Lung (tissue), 12 donors: ENCODE data around the gene STEAP2. TPM values are rescaled to one million over a fixed set of nuclear protein-coding genes. Genes with fewer than 3 reads are reported as not detected.

Experiments used
- ATAC-seq: fragments of 200-7000 bp; cut with Tn5 transposase; one replicate; pipeline ENCODE4 v1.9.1; 2020; ENCODE audit warnings: moderate number of reproducible peaks; ENCODE audit not compliant: insufficient read depth, low FRiP score
- DNase-seq, 3 donors: peaks; one replicate each; pipeline ENCODE4 v3.0.0-alpha.2; 2013 to 2017
- H3K27ac ChIP-seq, 2 donors: one replicate each; pipeline ENCODE4 v1.5.1; 2013; ENCODE audit warnings: mild to moderate bottlenecking in 2 of 2, moderate library complexity in 2 of 2, control low read depth in 1 of 2, inconsistent platforms in 1 of 2, low read depth in 1 of 2, low read length in 1 of 2
- H3K27me3 ChIP-seq, 3 donors: one replicate each; pipeline ENCODE4 v1.5.1; 2013; ENCODE audit warnings: low read length in 2 of 3; ENCODE audit not compliant: control insufficient read depth in 3 of 3, insufficient read depth in 3 of 3
- H3K36me3 ChIP-seq, 4 donors: one replicate each; pipeline ENCODE4 v1.5.1; 2013; ENCODE audit warnings: low read length in 4 of 4, mild to moderate bottlenecking in 1 of 4, moderate library complexity in 1 of 4; ENCODE audit not compliant: control insufficient read depth in 4 of 4, insufficient read depth in 4 of 4
- H3K4me1 ChIP-seq, 5 donors: one replicate each; pipeline ENCODE4 v1.5.1; 2013; ENCODE audit warnings: low read length in 5 of 5, mild to moderate bottlenecking in 2 of 5, moderate library complexity in 1 of 5; ENCODE audit not compliant: control insufficient read depth in 5 of 5, insufficient read depth in 5 of 5
- H3K4me3 ChIP-seq: one replicate; pipeline ENCODE4 v1.5.1; 2013; ENCODE audit warnings: mild to moderate bottlenecking, control low read depth, moderate library complexity
- H3K9ac ChIP-seq, 2 donors: one replicate each; pipeline ENCODE4 v1.5.1; 2013; ENCODE audit warnings: low read length in 2 of 2, control low read depth in 1 of 2; ENCODE audit not compliant: insufficient read depth in 1 of 2
- H3K9me3 ChIP-seq, 4 donors: one replicate each; pipeline ENCODE4 v1.5.1; 2013; ENCODE audit warnings: low read length in 3 of 4, mild to moderate bottlenecking in 1 of 4, moderate library complexity in 1 of 4; ENCODE audit not compliant: control insufficient read depth in 4 of 4, insufficient read depth in 3 of 4
- WGBS, 2 donors: extraction: QIAGEN DNeasy Blood & Tissue Kit; methylation state at CpG; one replicate each; pipeline ENCODE4 v1.1.7; 2013; 5-methylcytosine and 5-hydroxymethylcytosine counted together
- polyA plus RNA-seq, 2 donors: library from polyadenylated mRNA; stranded (reverse); fragments of 200-250 nt; gene quantifications; one replicate each; pipeline ENCODE4 v1.2.1, GENCODE V29; 2013
- total RNA-seq, 2 donors: library from RNA; depleted of rRNA in 1 of 2; stranded (reverse); fragments of >200 nt in 1 of 2; gene quantifications; one replicate each; pipeline ENCODE4 v1.2.1, GENCODE V29; 2014 to 2021
- TF ChIP-seq, protein P1 (sequence below): IDR thresholded peaks from 2 replicates; pipeline ENCODE4 v1.5.1; 2012; ENCODE audit warnings: mild to moderate bottlenecking; ENCODE audit errors: control extremely low read depth, extremely low read depth
- donor health status: control.
- donor health status: control.
- donor health status: Bipolar disorder and iron deficiency.
- donor health status: healthy.
- donor health status: DM: yes; HTN: yes; CAD: no.

The STEAP2 gene
- total and polyA plus RNA-seq, 4 donors = 5.3 to 16.7 (median 11.2) TPM

DNA sequence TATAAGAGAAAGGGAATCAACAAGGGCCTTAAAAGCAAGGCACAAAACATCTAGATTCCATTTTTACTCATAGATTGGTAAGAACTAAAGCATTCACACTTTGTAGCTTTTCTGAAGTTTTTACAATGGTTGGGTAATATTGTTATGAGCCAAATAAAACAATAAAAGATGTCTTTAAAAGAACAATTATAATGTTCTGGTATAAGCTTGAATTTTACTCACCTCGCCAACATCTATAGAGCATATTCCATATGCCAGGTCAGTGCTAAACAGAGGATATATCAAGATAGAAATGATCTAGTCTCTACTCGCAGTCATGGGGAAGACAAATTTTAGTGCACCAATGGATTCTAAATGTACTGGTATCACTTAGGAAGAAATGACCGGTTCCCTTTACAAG lies 45.4 kb upstream of the STEAP2 start:
- 62 to 80% methylated on average over 3 of the region's 3 CpGs for WGBS, 2 donors
- Histone ChIP-seq H3K9ac (no peak overlapping the region), H3K4me3 (no peak overlapping the region), H3K4me1 (no peaks in the 10 kb centered on the region), H3K36me3 (no peaks in the 10 kb centered on the region), H3K9me3 (peaks cover 0 to 2% (median 0%) of the 10 kb centered on the region in 4 donors), H3K27ac (no peak overlapping the region), H3K27me3 (no peaks in the 10 kb centered on the region)
- TF ChIP-seq, protein P1, sequence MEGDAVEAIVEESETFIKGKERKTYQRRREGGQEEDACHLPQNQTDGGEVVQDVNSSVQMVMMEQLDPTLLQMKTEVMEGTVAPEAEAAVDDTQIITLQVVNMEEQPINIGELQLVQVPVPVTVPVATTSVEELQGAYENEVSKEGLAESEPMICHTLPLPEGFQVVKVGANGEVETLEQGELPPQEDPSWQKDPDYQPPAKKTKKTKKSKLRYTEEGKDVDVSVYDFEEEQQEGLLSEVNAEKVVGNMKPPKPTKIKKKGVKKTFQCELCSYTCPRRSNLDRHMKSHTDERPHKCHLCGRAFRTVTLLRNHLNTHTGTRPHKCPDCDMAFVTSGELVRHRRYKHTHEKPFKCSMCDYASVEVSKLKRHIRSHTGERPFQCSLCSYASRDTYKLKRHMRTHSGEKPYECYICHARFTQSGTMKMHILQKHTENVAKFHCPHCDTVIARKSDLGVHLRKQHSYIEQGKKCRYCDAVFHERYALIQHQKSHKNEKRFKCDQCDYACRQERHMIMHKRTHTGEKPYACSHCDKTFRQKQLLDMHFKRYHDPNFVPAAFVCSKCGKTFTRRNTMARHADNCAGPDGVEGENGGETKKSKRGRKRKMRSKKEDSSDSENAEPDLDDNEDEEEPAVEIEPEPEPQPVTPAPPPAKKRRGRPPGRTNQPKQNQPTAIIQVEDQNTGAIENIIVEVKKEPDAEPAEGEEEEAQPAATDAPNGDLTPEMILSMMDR = no peak
- DNase-seq (no peak), ATAC-seq (no peak)

DNA sequence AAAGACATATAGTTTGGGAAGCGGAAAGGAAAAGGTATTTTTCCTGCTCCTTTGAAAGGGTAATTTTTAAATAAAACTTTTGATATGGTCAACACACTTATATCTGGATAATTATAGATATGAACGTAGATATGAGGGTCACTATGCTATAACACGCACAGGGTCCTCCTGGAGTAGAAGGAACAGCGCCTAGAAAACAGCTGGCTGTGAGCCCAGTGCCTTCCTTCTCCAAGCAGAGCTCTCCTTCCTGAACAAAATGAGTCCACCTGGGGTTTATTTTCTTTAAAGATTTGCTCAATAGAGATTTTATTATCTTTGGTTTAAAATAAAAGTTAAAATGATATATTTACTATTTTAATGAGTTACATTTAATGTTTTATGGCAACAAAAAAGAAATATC lies 44.2 kb upstream of the STEAP2 start:
- Histone ChIP-seq H3K4me1 (no peaks in the 10 kb centered on the region), H3K9ac (no peak overlapping the region), H3K9me3 (peaks cover 0 to 2% (median 0%) of the 10 kb centered on the region in 4 donors), H3K4me3 (no peak overlapping the region), H3K27me3 (no peaks in the 10 kb centered on the region), H3K36me3 (no peaks in the 10 kb centered on the region), H3K27ac (no peak overlapping the region)
- no peak for ATAC-seq
- DNase-seq = no peak
- TF ChIP-seq, protein P1 = no peak
- 68 to 86% methylated on average over 4 of the region's 4 CpGs for WGBS, 2 donors

DNA sequence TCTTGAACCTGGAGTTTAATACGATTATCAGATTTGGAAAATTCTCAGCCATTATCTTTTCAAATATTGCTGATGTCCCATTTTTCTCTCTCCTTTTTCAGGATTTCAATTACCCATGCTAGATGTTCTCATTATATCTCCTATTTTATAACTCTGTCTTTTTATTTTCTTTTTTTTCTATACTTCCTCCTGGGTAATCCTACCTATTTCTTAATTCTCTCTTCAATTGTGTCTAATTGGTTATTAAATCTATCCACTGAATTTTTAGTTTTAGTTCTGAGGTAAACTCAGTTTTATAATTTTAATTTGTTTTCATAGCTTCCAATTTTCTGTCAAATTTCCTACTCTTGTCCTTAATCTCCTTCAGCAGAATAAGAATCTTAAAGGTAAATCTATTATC lies 41.6 kb upstream of the STEAP2 start:
- TF ChIP-seq, protein P1 = no peak
- no peaks in the 10 kb centered on the region for H3K4me1 ChIP-seq
- no peak overlapping the region for H3K9ac ChIP-seq
- H3K36me3 ChIP-seq = no peaks in the 10 kb centered on the region
- peaks cover 0 to 2% (median 0%) of the 10 kb centered on the region in 4 donors for H3K9me3 ChIP-seq
- no peaks in the 10 kb centered on the region for H3K27me3 ChIP-seq
- no peak overlapping the region for H3K27ac ChIP-seq
- 97 to 98% methylated on average over 1 of the region's 1 CpG for WGBS, 2 donors
- DNase-seq (no peak), ATAC-seq (no peak)
- no peak overlapping the region for H3K4me3 ChIP-seq

DNA sequence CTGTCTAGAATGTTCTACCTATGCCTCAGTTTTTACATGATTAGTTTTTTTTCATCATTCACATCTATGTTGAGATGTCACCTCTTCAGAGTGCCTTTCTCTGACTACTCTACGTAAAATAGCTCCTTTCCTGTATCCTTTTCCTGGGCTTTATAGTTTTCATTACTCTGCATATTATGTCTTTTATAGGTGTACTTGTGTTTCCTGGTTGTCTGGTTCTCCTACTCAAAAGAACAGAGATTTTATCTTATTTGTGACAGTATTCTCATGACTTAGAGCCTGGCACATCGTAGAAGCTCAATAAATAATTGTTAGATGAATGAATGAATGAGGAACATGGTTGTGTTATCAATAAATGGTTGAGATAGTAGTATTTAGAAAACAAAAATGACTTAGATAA lies 39.4 kb upstream of the STEAP2 start:
- no peaks in the 10 kb centered on the region for H3K27me3 ChIP-seq
- peaks cover 0 to 2% (median 0%) of the 10 kb centered on the region in 4 donors for H3K9me3 ChIP-seq
- DNase-seq (no peak), ATAC-seq (no peak)
- H3K4me1 ChIP-seq = no peaks in the 10 kb centered on the region
- TF ChIP-seq, protein P1 = no peak
- no peak overlapping the region for H3K4me3 ChIP-seq
- no peaks in the 10 kb centered on the region for H3K36me3 ChIP-seq
- no peak overlapping the region for H3K27ac ChIP-seq
- H3K9ac ChIP-seq = no peak overlapping the region
- WGBS, 2 donors = 79% methylated on average over 2 of the region's 2 CpGs
